Chondrocyte (in vitro differentiated cells): Measurements from ENCODE around the gene MAT2B. TPM values are rescaled to one million over a fixed set of nuclear protein-coding genes. Genes with fewer than 3 reads are reported as not detected.
"Not testable (repeated sequence)": the region's sequence is repeated elsewhere in the genome, so short reads cannot be mapped to it uniquely, and the experiment has no call there.

Source experiments
- DNase-seq: peaks from one replicate; pipeline ENCODE4 v3.0.0; 2021; ENCODE audit warnings: mixed read lengths, low spot score
- H3K27ac Mint-ChIP-seq: one replicate; pipeline ENCODE4 v1.8.0; 2021; ENCODE audit warnings: mild to moderate bottlenecking, moderate library complexity, mixed read lengths; ENCODE audit not compliant: unreplicated experiment
- H3K27me3 Mint-ChIP-seq: 2 replicates; pipeline ENCODE4 v1.8.0; 2021; ENCODE audit warnings: low read depth, mixed read lengths
- H3K36me3 Mint-ChIP-seq: 2 replicates; pipeline ENCODE4 v1.8.0; 2021; ENCODE audit warnings: low read depth, mixed read lengths
- H3K4me1 Mint-ChIP-seq: 2 replicates; pipeline ENCODE4 v1.8.0; 2021; ENCODE audit warnings: low read depth, mild to moderate bottlenecking, mixed read lengths
- H3K4me3 Mint-ChIP-seq: one replicate; pipeline ENCODE4 v1.8.0; 2021; ENCODE audit warnings: mild to moderate bottlenecking, moderate library complexity, mixed read lengths; ENCODE audit not compliant: unreplicated experiment
- H3K9me3 Mint-ChIP-seq: 2 replicates; pipeline ENCODE4 v1.8.0; 2021; ENCODE audit warnings: low read depth, mixed read lengths
- total RNA-seq: library from RNA; stranded (reverse); gene quantifications from 3 replicates; pipeline ENCODE4 v1.2.1, GENCODE V29; 2021
- TF ChIP-seq, protein P1 (sequence below): fragments of 200-600 bp; sonication (generic); IDR thresholded peaks from 2 replicates; pipeline ENCODE4 v1.5.0; 2021; ENCODE audit warnings: antibody characterized with exemption, mild to moderate bottlenecking, moderate library complexity

MAT2B gene
- total RNA-seq, 1 donor from 2014 or later: 27.9 TPM

DNA sequence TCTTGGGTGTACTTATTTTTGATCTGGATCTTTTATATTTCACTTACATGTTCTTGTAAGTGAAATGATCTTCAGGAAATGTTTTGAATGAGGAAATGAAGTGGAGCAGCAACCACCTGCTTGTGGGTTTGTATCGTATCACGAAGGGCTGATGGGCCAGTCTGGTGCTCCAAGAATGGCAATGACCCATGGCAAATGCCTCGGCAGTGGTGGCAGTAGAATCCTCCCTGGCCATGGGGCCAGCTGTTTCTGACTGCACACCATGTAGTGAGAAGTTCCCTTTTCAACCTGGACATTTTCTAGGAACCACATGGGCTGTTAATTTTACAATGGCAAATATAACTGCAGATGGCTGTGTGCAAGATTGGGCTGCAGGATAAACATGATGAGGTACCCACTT, 29.9 kb downstream of the MAT2B start:
- Mint-ChIP-seq H3K4me1 (no peaks in the 10 kb centered on the region), H3K36me3 (peaks cover 3% of the 10 kb centered on the region), H3K27ac (no peak overlapping the region), H3K9me3 (no peaks in the 10 kb centered on the region), H3K4me3 (no peak overlapping the region), H3K27me3 (peaks cover 50% of the 10 kb centered on the region)
- TF ChIP-seq, protein P1, sequence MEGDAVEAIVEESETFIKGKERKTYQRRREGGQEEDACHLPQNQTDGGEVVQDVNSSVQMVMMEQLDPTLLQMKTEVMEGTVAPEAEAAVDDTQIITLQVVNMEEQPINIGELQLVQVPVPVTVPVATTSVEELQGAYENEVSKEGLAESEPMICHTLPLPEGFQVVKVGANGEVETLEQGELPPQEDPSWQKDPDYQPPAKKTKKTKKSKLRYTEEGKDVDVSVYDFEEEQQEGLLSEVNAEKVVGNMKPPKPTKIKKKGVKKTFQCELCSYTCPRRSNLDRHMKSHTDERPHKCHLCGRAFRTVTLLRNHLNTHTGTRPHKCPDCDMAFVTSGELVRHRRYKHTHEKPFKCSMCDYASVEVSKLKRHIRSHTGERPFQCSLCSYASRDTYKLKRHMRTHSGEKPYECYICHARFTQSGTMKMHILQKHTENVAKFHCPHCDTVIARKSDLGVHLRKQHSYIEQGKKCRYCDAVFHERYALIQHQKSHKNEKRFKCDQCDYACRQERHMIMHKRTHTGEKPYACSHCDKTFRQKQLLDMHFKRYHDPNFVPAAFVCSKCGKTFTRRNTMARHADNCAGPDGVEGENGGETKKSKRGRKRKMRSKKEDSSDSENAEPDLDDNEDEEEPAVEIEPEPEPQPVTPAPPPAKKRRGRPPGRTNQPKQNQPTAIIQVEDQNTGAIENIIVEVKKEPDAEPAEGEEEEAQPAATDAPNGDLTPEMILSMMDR: no peak
- no peak for DNase-seq

DNA sequence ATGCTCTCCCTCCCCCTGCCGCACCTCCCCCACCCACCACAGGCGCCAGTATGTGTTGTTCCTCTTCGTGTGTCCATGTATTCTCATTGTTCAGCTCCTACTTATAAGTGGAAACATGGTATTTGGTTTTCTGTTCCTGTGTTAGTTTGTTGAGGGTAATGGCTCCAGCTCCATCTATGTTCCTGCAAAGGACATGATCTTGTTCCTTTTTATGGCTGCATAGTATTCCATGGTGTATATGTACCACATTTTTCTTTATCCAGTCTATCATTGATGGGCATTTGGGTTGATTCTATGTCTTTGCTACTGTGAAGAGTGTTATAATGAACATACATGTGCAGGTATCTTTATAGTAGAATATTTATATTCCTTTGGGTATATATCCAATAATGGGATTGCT, 31.0 kb downstream of the MAT2B start:
- not testable (repeated sequence) for H3K9me3 Mint-ChIP-seq, H3K4me1 Mint-ChIP-seq, H3K36me3 Mint-ChIP-seq, DNase-seq, H3K27ac Mint-ChIP-seq, H3K4me3 Mint-ChIP-seq
- H3K27me3 Mint-ChIP-seq: peaks cover 50% of the 10 kb centered on the region

GRCh38 chr5:163540696-163541095, 35.3 kb downstream of the MAT2B start:
- no peak for DNase-seq
- H3K4me1 Mint-ChIP-seq: no peaks in the 10 kb centered on the region
- H3K9me3 Mint-ChIP-seq: no peaks in the 10 kb centered on the region
- H3K27me3 Mint-ChIP-seq: peaks cover 31% of the 10 kb centered on the region
- TF ChIP-seq, protein P1: no peak
- H3K36me3 Mint-ChIP-seq: no peaks in the 10 kb centered on the region
- H3K27ac Mint-ChIP-seq: no peak overlapping the region
- H3K4me3 Mint-ChIP-seq: no peak overlapping the region

GRCh38 chr5:163542771-163543170, 37.4 kb downstream of the MAT2B start:
- H3K4me1 Mint-ChIP-seq: no peaks in the 10 kb centered on the region
- no peak for DNase-seq
- TF ChIP-seq, protein P1: no peak
- H3K27me3 Mint-ChIP-seq: peaks cover 23% of the 10 kb centered on the region
- no peak overlapping the region for H3K27ac Mint-ChIP-seq
- H3K36me3 Mint-ChIP-seq: no peaks in the 10 kb centered on the region
- H3K9me3 Mint-ChIP-seq: no peaks in the 10 kb centered on the region
- no peak overlapping the region for H3K4me3 Mint-ChIP-seq

DNA sequence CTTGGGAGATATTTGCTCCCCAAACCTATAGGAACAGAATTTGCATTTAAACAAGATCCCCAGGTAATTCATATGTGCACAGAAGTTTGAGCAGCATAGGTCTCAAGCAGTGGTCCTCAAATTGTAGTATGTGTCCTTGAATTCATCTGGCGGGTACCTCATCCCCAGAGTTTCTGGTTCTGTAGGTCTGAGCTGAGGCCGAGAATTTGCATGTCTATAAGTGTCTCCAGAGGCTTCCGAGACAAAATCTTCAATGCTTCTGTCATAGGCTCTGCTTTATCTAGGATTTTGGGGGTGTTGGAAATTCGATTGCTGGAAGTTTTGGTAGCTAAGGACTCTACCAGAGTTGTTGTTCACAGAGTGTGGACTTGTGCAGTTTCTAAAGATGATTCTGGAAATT, 38.6 kb downstream of the MAT2B start:
- no peak overlapping the region for H3K27ac Mint-ChIP-seq
- TF ChIP-seq, protein P1: no peak
- no peaks in the 10 kb centered on the region for H3K36me3 Mint-ChIP-seq
- no peaks in the 10 kb centered on the region for H3K9me3 Mint-ChIP-seq
- peaks cover 25% of the 10 kb centered on the region for H3K27me3 Mint-ChIP-seq
- H3K4me3 Mint-ChIP-seq: no peak overlapping the region
- DNase-seq: no peak
- no peaks in the 10 kb centered on the region for H3K4me1 Mint-ChIP-seq

DNA sequence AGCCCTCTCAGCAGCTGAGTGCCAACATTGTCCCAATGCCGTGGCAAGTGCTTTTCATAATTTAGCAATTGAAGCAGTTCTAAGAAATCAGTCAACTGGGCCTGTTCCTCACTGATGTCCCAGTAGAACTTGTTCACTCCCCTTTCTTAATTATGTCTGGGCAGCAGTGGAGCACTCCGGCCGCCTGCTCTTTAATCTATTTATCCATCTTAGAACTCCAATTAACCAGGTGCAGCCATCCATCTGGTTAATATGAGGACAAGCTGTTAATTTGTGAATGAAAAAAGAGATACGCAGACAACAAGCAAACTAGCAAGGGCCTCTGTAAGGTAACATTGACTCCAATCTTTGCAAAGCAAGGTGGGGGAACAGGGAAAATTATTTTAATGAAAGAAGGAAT, 39.4 kb downstream of the MAT2B start:
- Mint-ChIP-seq H3K27me3 (peaks cover 33% of the 10 kb centered on the region), H3K27ac (no peak overlapping the region), H3K4me1 (no peaks in the 10 kb centered on the region), H3K36me3 (no peaks in the 10 kb centered on the region), H3K4me3 (no peak overlapping the region), H3K9me3 (no peaks in the 10 kb centered on the region)
- TF ChIP-seq, protein P1: no peak
- DNase-seq: no peak
